Mammary epithelial cell (primary cell): ENCODE measurements around the gene AQP7.
"Not testable (repeated sequence)": the region's sequence is repeated elsewhere in the genome, so short reads cannot be mapped to it uniquely, and the experiment has no call there.

Source experiments
- EZH2 ChIP-seq: IDR thresholded peaks from 2 replicates; pipeline ENCODE4 v1.6.1; 2012; ENCODE audit warnings: low read length, inconsistent platforms, borderline replicate concordance
- TF ChIP-seq, protein P1 (sequence below), 2 donors: IDR thresholded peaks in 1 of 2; conservative IDR thresholded peaks in 1 of 2; 2 replicates each; pipeline ENCODE4 v1.5.1; 2011 to 2012; ENCODE audit warnings: inconsistent platforms in 2 of 2, low read length in 2 of 2, mild to moderate bottlenecking in 2 of 2, control low read depth in 1 of 2, low read depth in 1 of 2; ENCODE audit not compliant: insufficient read depth in 1 of 2; ENCODE audit errors: extremely low read depth in 1 of 2

DNA sequence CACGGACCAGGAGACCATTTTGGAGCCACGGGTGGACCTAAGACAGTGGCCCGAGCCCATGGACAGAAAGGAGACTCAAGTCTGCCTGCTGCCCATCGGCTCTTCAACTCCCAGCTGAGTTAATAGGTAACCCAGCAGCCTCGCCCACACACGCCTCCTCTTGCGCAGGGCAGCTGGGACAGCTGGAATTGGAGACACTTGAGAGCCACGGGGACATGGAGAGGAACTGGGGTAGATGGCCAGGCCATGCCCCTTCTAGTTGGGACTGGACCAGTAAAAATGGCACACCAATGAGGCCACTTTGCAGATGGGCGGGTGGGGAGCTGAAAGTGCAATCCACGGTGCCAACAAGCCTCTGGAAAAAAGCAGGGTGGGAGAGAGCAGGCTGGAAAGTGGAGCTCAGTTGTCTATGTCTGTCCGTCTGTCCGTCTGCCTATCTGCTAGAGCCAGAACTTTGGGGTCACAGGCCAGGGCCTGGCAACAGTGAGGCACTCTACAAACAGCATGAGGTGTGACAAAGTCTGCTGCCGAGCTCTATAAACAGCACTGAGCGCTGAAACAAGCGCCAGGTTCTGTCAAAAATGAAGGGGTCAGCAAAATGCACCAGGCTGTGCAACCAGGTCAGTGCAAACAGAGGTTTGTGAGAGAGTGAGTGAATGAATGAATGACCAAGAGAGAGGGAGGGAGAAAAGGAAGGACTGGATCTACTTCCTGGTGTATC, 7.0 kb downstream of the AQP7 start:
- TF ChIP-seq, protein P1, sequence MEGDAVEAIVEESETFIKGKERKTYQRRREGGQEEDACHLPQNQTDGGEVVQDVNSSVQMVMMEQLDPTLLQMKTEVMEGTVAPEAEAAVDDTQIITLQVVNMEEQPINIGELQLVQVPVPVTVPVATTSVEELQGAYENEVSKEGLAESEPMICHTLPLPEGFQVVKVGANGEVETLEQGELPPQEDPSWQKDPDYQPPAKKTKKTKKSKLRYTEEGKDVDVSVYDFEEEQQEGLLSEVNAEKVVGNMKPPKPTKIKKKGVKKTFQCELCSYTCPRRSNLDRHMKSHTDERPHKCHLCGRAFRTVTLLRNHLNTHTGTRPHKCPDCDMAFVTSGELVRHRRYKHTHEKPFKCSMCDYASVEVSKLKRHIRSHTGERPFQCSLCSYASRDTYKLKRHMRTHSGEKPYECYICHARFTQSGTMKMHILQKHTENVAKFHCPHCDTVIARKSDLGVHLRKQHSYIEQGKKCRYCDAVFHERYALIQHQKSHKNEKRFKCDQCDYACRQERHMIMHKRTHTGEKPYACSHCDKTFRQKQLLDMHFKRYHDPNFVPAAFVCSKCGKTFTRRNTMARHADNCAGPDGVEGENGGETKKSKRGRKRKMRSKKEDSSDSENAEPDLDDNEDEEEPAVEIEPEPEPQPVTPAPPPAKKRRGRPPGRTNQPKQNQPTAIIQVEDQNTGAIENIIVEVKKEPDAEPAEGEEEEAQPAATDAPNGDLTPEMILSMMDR (conservative IDR thresholded peaks at IDR 0.05 in 1 of 2, IDR thresholded peaks at IDR 0.05 in 1 of 2; ENCODE audit: extremely low read depth in 1 of 2, insufficient read depth in 1 of 2, low read depth in 1 of 2, low read length in 2 of 2) = not testable (repeated sequence)
- not testable (repeated sequence) for TF ChIP-seq EZH2
